Ecto neural progenitor cell (in vitro differentiated cells): ENCODE results near the gene OR6Y1.

Experiments
- DNase-seq: peaks from one replicate; pipeline ENCODE4 v3.0.0-alpha.2; 2018; ENCODE audit warnings: low spot score

Gene OR6Y1

GRCh38 chr1:158554352-158554751 is at the start of gene OR6Y1:
Gene OR6Y1 (minus strand): TSS chr1:158554405. CDS start chr1:158548105, 6,300 bp downstream.
- no peak for DNase-seq

- DNase-seq: no peak
These were observed 46.5 kb upstream of the OR6Y1 start for GRCh38 chr1:158600735-158601134.

- no peak for DNase-seq
These were observed 32.7 kb upstream of the OR6Y1 start for GRCh38 chr1:158586942-158587341.

- DNase-seq: no peak
These were observed 29.8 kb upstream of the OR6Y1 start for GRCh38 chr1:158583962-158584361.

- DNase-seq: no peak
These were observed 25.5 kb upstream of the OR6Y1 start, which contains the start of gene OR10X1 for GRCh38 chr1:158579733-158580132. Gene OR10X1 (minus strand): TSS chr1:158579899. CDS start chr1:158579899, 0 bp downstream.

- no peak for DNase-seq
These were observed 23.4 kb upstream of the OR6Y1 start for GRCh38 chr1:158577561-158577960.

- no peak for DNase-seq
These were observed 18.0 kb upstream of the OR6Y1 start for GRCh38 chr1:158572226-158572625.

- no peak for DNase-seq
These were observed 16.3 kb upstream of the OR6Y1 start, which contains the start of gene OR6P1 for GRCh38 chr1:158570480-158570879. Gene OR6P1 (minus strand): TSS chr1:158570580. CDS start chr1:158563604, 6,976 bp downstream.

GRCh38 chr1:158564608-158565007 is 10.4 kb upstream of the OR6Y1 start:
- no peak for DNase-seq

GRCh38 chr1:158563853-158564252 is 9.6 kb upstream of the OR6Y1 start:
- DNase-seq: no peak

- DNase-seq: no peak
These were observed 5.5 kb upstream of the OR6Y1 start for GRCh38 chr1:158559696-158560095.

- DNase-seq: no peak
These were observed 1.9 kb downstream of the OR6Y1 start for GRCh38 chr1:158552296-158552695.

GRCh38 chr1:158547533-158547932 is 6.7 kb downstream of the OR6Y1 start:
- DNase-seq: no peak

- no peak for DNase-seq
These were observed 16.6 kb downstream of the OR6Y1 start for GRCh38 chr1:158537609-158538008.

- no peak for DNase-seq
These were observed 19.7 kb downstream of the OR6Y1 start for GRCh38 chr1:158534496-158534895.

- no peak for DNase-seq
These were observed 26.9 kb downstream of the OR6Y1 start for GRCh38 chr1:158527190-158527815.

- no peak for DNase-seq
These were observed 32.5 kb downstream of the OR6Y1 start for GRCh38 chr1:158521666-158522058.

- DNase-seq: no peak
These were observed 33.1 kb downstream of the OR6Y1 start for GRCh38 chr1:158520955-158521665.

- DNase-seq: no peak
These were observed 34.2 kb downstream of the OR6Y1 start for GRCh38 chr1:158520021-158520420.

- no peak for DNase-seq
These were observed 37.2 kb downstream of the OR6Y1 start for GRCh38 chr1:158516966-158517365.

GRCh38 chr1:158509471-158510156 is 44.6 kb downstream of the OR6Y1 start:
- DNase-seq: no peak

- no peak for DNase-seq
These were observed 46.7 kb downstream of the OR6Y1 start for GRCh38 chr1:158507511-158507910.
